Stomach (tissue), 9 donors: ENCODE measurements around the gene EXOC4. TPM values are rescaled to one million over a fixed set of nuclear protein-coding genes. Genes with fewer than 3 reads are reported as not detected.

Source experiments
- DNase-seq, 2 donors: peaks; one replicate each; pipeline versions ENCODE4 v3.0.0 to v3.0.0-alpha.2; 2013 to 2019
- H3K27ac ChIP-seq, 5 donors: fragments of 200-600 bp in 4 of 5; sonication (generic) in 4 of 5; one replicate each; pipeline ENCODE4 v1.5.1; 2013 to 2019; ENCODE audit warnings: mild to moderate bottlenecking in 1 of 5, moderate library complexity in 1 of 5
- H3K27me3 ChIP-seq, 3 donors: fragments of 200-600 bp; sonication (generic); one replicate each; pipeline ENCODE4 v1.5.1; 2017 to 2019; ENCODE audit warnings: mixed run types in 1 of 3
- H3K36me3 ChIP-seq, 4 donors: fragments of 200-600 bp; sonication (generic); 1 replicate in 3 of 4; 2 replicates in 1 of 4; pipeline ENCODE4 v1.5.1; 2016 to 2019
- H3K4me1 ChIP-seq, 4 donors: fragments of 200-600 bp; sonication (generic); one replicate each; pipeline ENCODE4 v1.5.1; 2016 to 2019
- H3K4me3 ChIP-seq, 4 donors: fragments of 200-600 bp; sonication (generic) in 3 of 4; one replicate each; pipeline ENCODE4 v1.5.1; 2016 to 2019; ENCODE audit warnings: mild to moderate bottlenecking in 1 of 4
- H3K9me3 ChIP-seq, 4 donors: fragments of 200-600 bp; sonication (generic); one replicate each; pipeline ENCODE4 v1.5.1; 2016 to 2019
- CTCF ChIP-seq, 7 experiments: fragments of 450-650 bp in 4 of 7; fragments of 200-600 bp in 3 of 7; sonication (generic) in 3 of 7; IDR thresholded peaks; one replicate each; pipeline ENCODE4 v1.5.1; 2016 to 2019; ENCODE audit warnings: antibody characterized with exemption in 7 of 7, control low read depth in 2 of 7, mild to moderate bottlenecking in 1 of 7
- EP300 ChIP-seq: sonication (generic); formaldehyde crosslinking; IDR thresholded peaks from one replicate; pipeline ENCODE4 v1.6.1; 2017; ENCODE audit warnings: antibody characterized with exemption
- POLR2A ChIP-seq, 4 donors: fragments of 450-650 bp; IDR thresholded peaks; one replicate each; pipeline ENCODE4 v1.6.1; 2016; ENCODE audit warnings: antibody characterized with exemption in 4 of 4, control low read depth in 2 of 4, mild to moderate bottlenecking in 1 of 4, moderate library complexity in 1 of 4
- POLR2AphosphoS5 ChIP-seq, 3 donors: sonication (generic); formaldehyde crosslinking; IDR thresholded peaks; one replicate each; pipeline ENCODE4 v1.6.1; 2016; ENCODE audit warnings: antibody characterized with exemption in 3 of 3
- WGBS, 5 donors: extraction: QIAGEN DNeasy Blood & Tissue Kit in 3 of 5; methylation state at CpG; one replicate each; pipeline versions ENCODE4 v1.1.5 to v1.1.7; 2013 to 2018; 5-methylcytosine and 5-hydroxymethylcytosine counted together
- intact Hi-C: fragments of 100-400 bp; cut with DNase I; formaldehyde crosslinking; loops from one replicate; pipeline ENCODE4 v1.15.1; 2023; ENCODE audit warnings: low total_unique reads
- polyA plus RNA-seq, 3 donors: library from polyadenylated mRNA; stranded (reverse); fragments of 200-250 nt; gene quantifications; one replicate each; pipeline ENCODE4 v1.2.3, GENCODE V29; 2013
- total RNA-seq, 5 donors: library from RNA; depleted of rRNA; stranded (reverse); fragments of >200 nt; gene quantifications; one replicate each; pipeline versions ENCODE4 v1.1.0 to v1.2.3, GENCODE V29; 2014 to 2016
- donor health status: healthy with polysubstance abuse.
- donor health status: Bipolar disorder and iron deficiency.
- donor health status: healthy.

The EXOC4 gene
- total and polyA plus RNA-seq, 8 donors: 14.1 to 339 (median 61.1) TPM

- H3K27me3 ChIP-seq: no peaks in the 10 kb centered on the region
- H3K27ac ChIP-seq: no peak overlapping the region
- H3K4me3 ChIP-seq: no peak overlapping the region
- no peaks in the 10 kb centered on the region for H3K36me3 ChIP-seq
- no peak for DNase-seq
- no peaks in the 10 kb centered on the region for H3K4me1 ChIP-seq
- peaks cover 0 to 32% (median 9%) of the 10 kb centered on the region in 4 donors for H3K9me3 ChIP-seq
- 81 to 89% (median 88%) methylated on average over 2 of the region's 2 CpGs for WGBS, 5 donors
- intact Hi-C loops: no loop called here
- TF ChIP-seq EP300: no peak
- TF ChIP-seq POLR2A (IDR thresholded peaks at IDR 0.05): no peak
- no peak for TF ChIP-seq POLR2AphosphoS5 (IDR thresholded peaks at IDR 0.05)
- no peak for TF ChIP-seq CTCF (IDR thresholded peaks at IDR 0.05)
These were observed 710.8 kb downstream of the EXOC4 start for GRCh38 chr7:133963629-133964028.

- no peak for DNase-seq
- Histone ChIP-seq H3K4me1 (no peaks in the 10 kb centered on the region), H3K27me3 (no peaks in the 10 kb centered on the region), H3K27ac (no peak overlapping the region), H3K9me3 (peaks cover 0 to 9% (median 0%) of the 10 kb centered on the region in 4 donors), H3K4me3 (no peak overlapping the region), H3K36me3 (peaks cover 0 to 5% (median 0%) of the 10 kb centered on the region in 4 donors)
- intact Hi-C loops: no loop called here
- no peak for TF ChIP-seq POLR2A (IDR thresholded peaks at IDR 0.05)
- 71 to 89% (median 83%) methylated on average over 2 of the region's 2 CpGs for WGBS, 5 donors
These were observed 718.7 kb downstream of the EXOC4 start for GRCh38 chr7:133971625-133972024.

DNA sequence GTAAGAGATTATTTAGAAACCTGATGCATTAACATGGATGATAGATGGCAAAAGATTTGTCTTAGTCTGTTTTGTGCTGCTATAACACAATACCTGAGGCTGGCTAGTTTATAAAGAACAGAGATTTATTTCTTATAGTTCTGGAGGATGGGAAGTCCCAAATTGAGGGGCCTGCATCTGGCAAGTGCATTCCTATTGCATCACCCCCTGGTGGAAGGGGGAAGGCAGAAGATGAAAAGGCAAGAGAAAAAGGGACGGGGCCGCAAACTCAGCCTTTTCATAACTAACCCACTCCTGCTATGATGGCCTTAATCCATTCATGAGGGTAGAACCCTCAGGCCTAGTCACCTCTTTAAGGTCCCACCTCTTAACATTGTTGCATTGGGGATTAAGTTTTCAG is 720.8 kb downstream of the EXOC4 start:
- Histone ChIP-seq H3K36me3 (peaks cover 0 to 5% (median 0%) of the 10 kb centered on the region in 4 donors), H3K4me1 (peaks cover 0 to 6% (median 3%) of the 10 kb centered on the region in 4 donors), H3K27ac (no peak overlapping the region), H3K4me3 (no peak overlapping the region), H3K9me3 (no peaks in the 10 kb centered on the region), H3K27me3 (no peaks in the 10 kb centered on the region)
- WGBS, 5 donors: 96 to 100% (median 98%) methylated on average over 2 of the region's 2 CpGs
- TF ChIP-seq CTCF (IDR thresholded peaks at IDR 0.05) (no peak), POLR2AphosphoS5 (IDR thresholded peaks at IDR 0.05) (no peak)
- intact Hi-C loops: no loop called here
- no peak for DNase-seq

DNA sequence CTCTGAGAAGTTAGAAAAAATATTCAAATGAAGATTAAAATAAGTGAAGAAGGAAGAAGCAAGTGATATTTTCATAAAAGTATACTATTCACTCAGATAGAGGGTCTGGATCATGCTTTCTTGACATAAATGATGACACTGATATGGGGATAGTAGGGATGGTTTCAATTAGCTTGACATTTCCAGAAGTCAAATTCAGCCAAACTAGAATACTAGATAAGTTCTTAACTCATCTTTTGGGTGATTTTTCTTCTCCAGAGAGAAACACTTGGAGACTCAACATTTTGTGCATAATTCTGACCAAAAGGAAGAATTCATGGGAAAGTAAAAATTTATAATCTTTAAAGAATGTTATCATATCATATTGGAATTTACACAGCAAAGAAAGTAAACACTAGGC is 722.3 kb downstream of the EXOC4 start:
- Histone ChIP-seq H3K27me3 (no peaks in the 10 kb centered on the region), H3K4me1 (peaks cover 0 to 6% (median 3%) of the 10 kb centered on the region in 4 donors), H3K36me3 (no peaks in the 10 kb centered on the region), H3K27ac (no peak overlapping the region), H3K9me3 (no peaks in the 10 kb centered on the region), H3K4me3 (no peak overlapping the region)
- intact Hi-C loops: no loop called here
- no peak for DNase-seq
- TF ChIP-seq CTCF (IDR thresholded peaks at IDR 0.05) (no peak), POLR2A (IDR thresholded peaks at IDR 0.05) (no peak), EP300 (no peak), POLR2AphosphoS5 (IDR thresholded peaks at IDR 0.05) (no peak)

DNA sequence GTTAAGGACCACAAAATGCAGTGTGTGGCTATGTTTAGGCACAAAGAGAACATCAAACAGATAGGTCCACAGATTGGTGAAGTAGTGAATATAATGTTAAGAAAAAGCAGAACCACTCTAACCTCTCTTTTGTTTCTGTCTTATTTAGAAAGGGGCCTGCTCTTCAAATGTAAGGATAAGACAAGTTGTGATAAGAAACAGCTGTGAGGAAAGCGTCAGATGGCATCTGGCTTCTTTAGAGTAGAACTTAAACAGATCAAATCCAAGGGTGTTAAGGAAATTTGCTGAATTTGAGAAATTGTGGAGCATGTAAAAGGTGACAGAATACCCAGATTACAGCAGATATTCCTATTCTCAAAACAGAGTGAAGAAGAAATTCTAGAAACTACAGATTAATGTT is 723.3 kb downstream of the EXOC4 start:
- Histone ChIP-seq H3K27ac (no peak overlapping the region), H3K36me3 (no peaks in the 10 kb centered on the region), H3K4me3 (no peak overlapping the region), H3K27me3 (no peaks in the 10 kb centered on the region), H3K9me3 (no peaks in the 10 kb centered on the region), H3K4me1 (peaks cover 0 to 6% (median 3%) of the 10 kb centered on the region in 4 donors)
- intact Hi-C loops: no loop called here
- no peak for TF ChIP-seq POLR2A (IDR thresholded peaks at IDR 0.05)
- no peak for TF ChIP-seq EP300
- TF ChIP-seq CTCF (IDR thresholded peaks at IDR 0.05): no peak
- no peak for TF ChIP-seq POLR2AphosphoS5 (IDR thresholded peaks at IDR 0.05)
- WGBS, 5 donors: 84 to 100% (median 87%) methylated on average over 1 of the region's 1 CpG
- DNase-seq: no peak
